ENCODE results near the gene ALK.

Gene ALK

GRCh38 chr2:29349316-29350030, 571.9 kb downstream of the ALK start:
- DNase-seq, result no peak

- no peak for DNase-seq
These were observed 573.5 kb downstream of the ALK start for GRCh38 chr2:29347774-29348461.

- DNase-seq, result no peak
These were observed 576.1 kb downstream of the ALK start for GRCh38 chr2:29345236-29345635.

GRCh38 chr2:29343830-29344229, 577.6 kb downstream of the ALK start:
- no peak for DNase-seq

GRCh38 chr2:29336341-29337241, 584.8 kb downstream of the ALK start:
- DNase-seq, result no peak

- DNase-seq, result no peak
These were observed 586.0 kb downstream of the ALK start for GRCh38 chr2:29335396-29335795.

GRCh38 chr2:29334706-29335105, 586.7 kb downstream of the ALK start:
- DNase-seq, result no peak

- no peak for DNase-seq
These were observed 588.8 kb downstream of the ALK start for GRCh38 chr2:29332540-29332939.

GRCh38 chr2:29329899-29330298, 591.5 kb downstream of the ALK start:
- no peak for DNase-seq

- no peak for DNase-seq
These were observed 594.5 kb downstream of the ALK start for GRCh38 chr2:29326926-29327325.

- DNase-seq, result no peak
These were observed 595.8 kb downstream of the ALK start for GRCh38 chr2:29325544-29325943.

- DNase-seq, result no peak
These were observed 597.4 kb downstream of the ALK start for GRCh38 chr2:29323961-29324360.

- no peak for DNase-seq
These were observed 598.1 kb downstream of the ALK start for GRCh38 chr2:29323301-29323700.

- no peak for DNase-seq
These were observed 599.4 kb downstream of the ALK start for GRCh38 chr2:29322011-29322410.

GRCh38 chr2:29317801-29318485, 603.4 kb downstream of the ALK start:
- no peak for DNase-seq

- no peak for DNase-seq
These were observed 604.3 kb downstream of the ALK start for GRCh38 chr2:29317077-29317517.

- no peak for DNase-seq
These were observed 606.4 kb downstream of the ALK start for GRCh38 chr2:29314816-29315571.

- DNase-seq, result no peak
These were observed 609.9 kb downstream of the ALK start for GRCh38 chr2:29311458-29311857.

- DNase-seq, result no peak
These were observed 610.6 kb downstream of the ALK start for GRCh38 chr2:29310650-29311348.

GRCh38 chr2:29309090-29310029, 612.0 kb downstream of the ALK start:
- no peak for DNase-seq

Data from NCI-H1436 treated with DMSO at 0.1 percent for 48 hours (cell line).